Measurements from ENCODE around the gene STRC.
"Not testable (repeated sequence)": the region's sequence is repeated elsewhere in the genome, so short reads cannot be mapped to it uniquely, and the experiment has no call there.

DNA sequence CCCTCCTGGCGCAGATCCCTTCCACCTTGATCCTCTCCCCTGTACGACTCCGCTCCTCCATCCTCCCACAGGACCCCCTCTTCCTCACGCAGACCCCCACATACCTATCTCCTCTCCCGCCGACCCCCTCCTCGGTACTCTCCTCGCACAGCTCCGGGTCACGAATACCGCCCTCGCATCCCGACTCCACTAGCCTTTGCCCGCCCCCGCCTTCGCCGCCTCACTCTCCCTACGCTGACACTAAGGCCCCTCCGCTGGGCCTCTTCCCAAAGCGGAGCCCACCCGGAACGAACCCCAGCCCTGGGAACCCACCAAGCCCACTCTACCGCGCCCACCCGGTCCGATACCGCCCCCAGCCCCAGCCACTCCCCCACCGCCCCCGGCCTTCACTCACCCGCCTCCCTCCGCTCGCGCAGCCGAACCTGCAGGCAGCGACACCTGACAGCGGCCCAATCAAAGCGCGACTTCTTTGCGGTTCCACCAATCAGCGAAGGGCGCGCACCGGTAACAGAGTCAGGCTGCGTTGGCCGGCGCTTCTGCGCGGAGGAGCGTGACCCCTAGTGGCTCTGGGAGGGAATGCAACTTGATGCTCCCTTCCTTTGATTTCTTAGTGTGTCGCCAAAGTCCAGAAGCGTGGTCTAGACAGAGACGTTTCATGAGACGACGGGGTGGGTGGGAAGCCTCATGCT is 28.7 kb downstream of the STRC start, which contains the start of gene PPIP5K1:
- TF ChIP-seq CTCF, POLR2A (IDR thresholded peaks at IDR 0.05): not testable (repeated sequence)

Data from esophagus squamous epithelium (tissue), 4 donors.